GM19239 (cell line): Measurements from ENCODE around the gene ABO.
"Not testable (repeated sequence)": the region's sequence is repeated elsewhere in the genome, so short reads cannot be mapped to it uniquely, and the experiment has no call there.

Experiments
- DNase-seq: peaks from one replicate; pipeline ENCODE4 v3.0.0; 2011; ENCODE audit warnings: low spot score; ENCODE audit not compliant: insufficient read length
- FAIRE-seq: peaks from 2 replicates; lab custom pipeline; 2011; peaks lifted over from hg19 to GRCh38; lab: Jason Lieb, UNC

The ABO gene

GRCh38 chr9:133228474-133229193, 46.4 kb downstream of the ABO start:
- FAIRE-seq, DNase-seq: not testable (repeated sequence)

- DNase-seq, FAIRE-seq: not testable (repeated sequence)
Measured at GRCh38 chr9:133227996-133228395, 47.0 kb downstream of the ABO start.

- no peak for FAIRE-seq
- no peak for DNase-seq
Measured at GRCh38 chr9:133227242-133227860, 47.6 kb downstream of the ABO start.

GRCh38 chr9:133226219-133227171, 48.5 kb downstream of the ABO start:
- no peak for DNase-seq

GRCh38 chr9:133225171-133226011, 49.6 kb downstream of the ABO start:
- FAIRE-seq (no peak), DNase-seq (no peak)

More at GRCh38 chr9:133226219-133227171, 48.5 kb downstream of the ABO start:
- no peak for FAIRE-seq

- FAIRE-seq, result no peak
- DNase-seq, result no peak
Measured at GRCh38 chr9:133224762-133225161, 50.2 kb downstream of the ABO start.

GRCh38 chr9:133223159-133223756, 51.7 kb downstream of the ABO start:
- not testable (repeated sequence) for DNase-seq, FAIRE-seq

GRCh38 chr9:133221994-133222393, 53.0 kb downstream of the ABO start:
- not testable (repeated sequence) for DNase-seq, FAIRE-seq

- no peak for DNase-seq
- FAIRE-seq, result no peak
Measured at GRCh38 chr9:133221177-133221809, 53.7 kb downstream of the ABO start.

GRCh38 chr9:133218049-133218975, 56.7 kb downstream of the ABO start:
- DNase-seq, FAIRE-seq: not testable (repeated sequence)

- FAIRE-seq, DNase-seq: not testable (repeated sequence)
Measured at GRCh38 chr9:133217333-133217988, 57.5 kb downstream of the ABO start.

GRCh38 chr9:133214276-133214675, 60.7 kb downstream of the ABO start:
- not testable (repeated sequence) for FAIRE-seq, DNase-seq

GRCh38 chr9:133210609-133211008, 64.4 kb downstream of the ABO start:
- DNase-seq (no peak), FAIRE-seq (no peak)

- DNase-seq (no peak), FAIRE-seq (no peak)
Measured at GRCh38 chr9:133210202-133210532, 64.8 kb downstream of the ABO start.

GRCh38 chr9:133209327-133210201, 65.4 kb downstream of the ABO start:
- FAIRE-seq, DNase-seq: not testable (repeated sequence)

GRCh38 chr9:133208880-133209300, 66.1 kb downstream of the ABO start, which contains the start of gene OBP2B:
OBP2B (minus strand) TSS chr9:133209250; CDS start chr9:133209199, 51 bp downstream.
- not testable (repeated sequence) for FAIRE-seq, DNase-seq
